HG03342 (cell line): ENCODE results near the gene LAX1.

ENCODE experiments used
- ATAC-seq: cut with Tn5 transposase; IDR thresholded peaks from one replicate; pipeline ENCODE4 v1.9.1; 2021; ENCODE audit warnings: mild to moderate bottlenecking, moderate library complexity; ENCODE audit not compliant: unreplicated experiment

The LAX1 gene

DNA sequence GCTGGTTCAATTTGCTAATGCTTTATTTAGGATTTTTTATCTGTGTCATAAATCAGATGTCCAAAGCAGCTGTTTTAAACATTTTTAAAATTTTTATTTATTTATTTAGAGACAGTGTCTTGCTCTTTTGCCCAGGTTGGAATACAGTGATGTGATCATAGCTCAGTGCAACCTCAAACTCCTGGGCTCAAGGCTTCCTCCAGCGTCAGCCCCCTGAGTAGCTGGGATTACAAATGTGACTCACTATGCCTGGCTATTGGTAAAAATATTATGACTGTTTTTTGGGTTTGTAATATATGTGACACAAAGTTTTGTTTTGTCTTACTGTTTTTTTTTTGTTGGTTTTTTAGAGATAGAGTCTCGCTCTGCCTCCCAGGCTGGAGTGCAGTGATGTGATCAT is 42.2 kb downstream of the LAX1 start:
- no peak for ATAC-seq

- ATAC-seq: no peak
These were observed 48.8 kb downstream of the LAX1 start for GRCh38 chr1:203813581-203814341.

DNA sequence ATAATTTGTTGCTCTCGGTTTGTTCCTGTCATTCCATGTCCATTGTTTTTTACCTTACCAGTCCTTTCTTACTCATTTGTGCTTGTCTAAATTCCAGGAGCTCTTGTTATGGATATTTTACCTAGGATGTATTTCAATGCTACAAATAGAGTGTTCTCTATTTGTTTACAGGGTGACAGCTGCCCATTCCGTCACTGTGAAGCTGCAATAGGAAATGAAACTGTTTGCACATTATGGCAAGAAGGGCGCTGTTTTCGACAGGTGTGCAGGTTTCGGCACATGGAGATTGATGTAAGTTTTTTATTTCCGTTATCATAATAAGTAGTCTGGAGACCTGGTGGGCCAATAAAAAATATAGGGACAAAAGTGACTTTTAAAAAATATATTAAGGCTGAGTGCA is 53.4 kb downstream of the LAX1 start:
- no peak for ATAC-seq

GRCh38 chr1:203823306-203823705 is 58.3 kb downstream of the LAX1 start:
- ATAC-seq: no peak
